ENCODE measurements around the gene PRKG2. TPM values are rescaled to one million over a fixed set of nuclear protein-coding genes. Genes with fewer than 3 reads are reported as not detected.

The PRKG2 gene
- polyA plus RNA-seq, 1 of the 3 experiments (the other 2 are of a cell fraction) = not detected

GRCh38 chr4:81038636-81039350, 176.2 kb downstream of the PRKG2 start:
- ChIA-PET CTCF (interaction anchor here (1.0 to 2.4 kb wide), 11 partner anchors 8 to 677 kb away, joined by 3 to 26 read pairs (median 6); partner anchors contain the start of gene BMP3), POLR2A (no interaction called here)
- no peak overlapping the region for H3K27ac ChIP-seq (ENCODE audit: low read depth in 2 of 2, low read length in 1 of 2)
- no peaks in the 10 kb centered on the region for H3K9me2 ChIP-seq
- TF ChIP-seq NRF1 (IDR thresholded peaks at IDR 0.05; ENCODE audit: low read depth, low read length) (no peak), TEAD4 (IDR thresholded peaks at IDR 0.05; ENCODE audit: borderline replicate concordance, insufficient read depth) (no peak), GABPA (IDR thresholded peaks at IDR 0.05; ENCODE audit: low read depth) (no peak), SMC3 (IDR thresholded peaks at IDR 0.05; ENCODE audit: low read depth, low read length) (no peak), USF1 (IDR thresholded peaks at IDR 0.05; ENCODE audit: borderline replicate concordance, low read depth) (no peak), USF2 (IDR thresholded peaks at IDR 0.05; ENCODE audit: borderline replicate concordance, low read depth, low read length) (no peak), RFX5 (IDR thresholded peaks at IDR 0.05; ENCODE audit: low read length) (no peak), PBX3 (IDR thresholded peaks at IDR 0.05) (no peak), RAD21 (IDR thresholded peaks at IDR 0.05; ENCODE audit: low read length) (no peak)
- H3K4me2 ChIP-seq = no peak overlapping the region
- H3K36me3 ChIP-seq (replicated peaks in 1 of 2; ENCODE audit: control insufficient read depth in 1 of 2, insufficient read depth in 2 of 2, low read length in 1 of 2) = no peaks in the 10 kb centered on the region
- no peak overlapping the region for H3K4me3 ChIP-seq (ENCODE audit: low read depth in 2 of 2, low read length in 1 of 2)
- H2AFZ ChIP-seq (ENCODE audit: low read depth) = no peak overlapping the region
- DNase-seq = no peak
- no peaks in the 10 kb centered on the region for H3F3A ChIP-seq (replicated peaks; ENCODE audit: insufficient read depth)
- peaks cover 18% of the 10 kb centered on the region for H3K27me3 ChIP-seq (ENCODE audit: insufficient read depth)
- H3K9ac ChIP-seq = no peak overlapping the region
- 5% methylated on average over 1 of the region's 1 CpG for WGBS (ENCODE audit: low lambda C conversion rate)
- H3K9me3 ChIP-seq = no peaks in the 10 kb centered on the region
- H3K4me1 ChIP-seq (ENCODE audit: control insufficient read depth in 1 of 2, insufficient read depth in 2 of 2, low read depth in 1 of 2, low read length in 1 of 2) = no peaks in the 10 kb centered on the region; a peak in 1 of 4 replicates
- no peaks in the 10 kb centered on the region for H3K79me2 ChIP-seq (ENCODE audit: insufficient read depth)
- no peaks in the 10 kb centered on the region for H4K20me1 ChIP-seq (ENCODE audit: insufficient read depth)

Other genes with a start within 250 kb of the PRKG2 start
- gene BMP3, start 184.5 kb downstream of the PRKG2 start, polyA plus RNA-seq (2012; rRNA removed) = 0.12 and 0.13 TPM in 2 replicates